H1 (cell line): ENCODE data around the gene LIF. TPM values are rescaled to one million over a fixed set of nuclear protein-coding genes. Genes with fewer than 3 reads are reported as not detected.

ENCODE experiments used
- KDM1A ChIP-seq: fragments of 200-600, 300-600 bp; sonication (generic); IDR thresholded peaks from 2 replicates; pipeline ENCODE4 v1.7.1; 2016; ENCODE audit warnings: mild to moderate bottlenecking, low read length, borderline replicate concordance
- POLR2AphosphoS5 ChIP-seq: IDR thresholded peaks from 2 replicates; pipeline ENCODE4 v1.6.1; 2011; ENCODE audit warnings: low read depth, low read length
- SAP30 ChIP-seq: fragments of 300-600 bp; sonication (generic); IDR thresholded peaks from 2 replicates; pipeline ENCODE4 v1.7.1; 2012; ENCODE audit warnings: low read length, moderate library complexity, mild to moderate bottlenecking, inconsistent platforms; ENCODE audit not compliant: insufficient read depth, insufficient replicate concordance
- polyA plus RNA-seq, 7 experiments: library from polyadenylated mRNA; depleted of rRNA in 3 of 7; stranded (reverse) in 5 of 7; unstranded in 2 of 7; fragments of >200 nt in 5 of 7; fragments of 200-250 nt in 2 of 7; gene quantifications; 1 replicate in 5 of 7; 2 replicates in 1 of 7; 4 replicates in 1 of 7; pipeline versions ENCODE4 v1.2.1 to v1.2.3, GENCODE V29; 2011 to 2013; ENCODE audit warnings: missing spikeins in 2 of 7, mixed read lengths in 2 of 7
- total RNA-seq: library from RNA; stranded (reverse); fragmentation: NEBNext Ultra II Directional; extraction: Animal tissue kit (Norgen Biotek cat#: 25700); gene quantifications from 2 replicates; pipeline ENCODE4 v1.2.1, GENCODE V29; 2021
- TF ChIP-seq, protein P1 (sequence below), 3 experiments: IDR thresholded peaks; 1 replicate in 2 of 3; 2 replicates in 1 of 3; pipeline versions ENCODE4 v1.5.1 to v1.6.1; 2011; ENCODE audit warnings: low read length in 3 of 3, mild to moderate bottlenecking in 3 of 3, inconsistent platforms in 2 of 3, low read depth in 1 of 3, moderate library complexity in 1 of 3; ENCODE audit not compliant: insufficient read depth in 1 of 3; ENCODE audit errors: control extremely low read depth in 1 of 3

Gene LIF
- total and polyA plus RNA-seq, 2 of the 8 experiments (the other 6 are each of a cell fraction or from before 2014, with no cell fraction given) = 3.3 to 3.5 TPM

DNA sequence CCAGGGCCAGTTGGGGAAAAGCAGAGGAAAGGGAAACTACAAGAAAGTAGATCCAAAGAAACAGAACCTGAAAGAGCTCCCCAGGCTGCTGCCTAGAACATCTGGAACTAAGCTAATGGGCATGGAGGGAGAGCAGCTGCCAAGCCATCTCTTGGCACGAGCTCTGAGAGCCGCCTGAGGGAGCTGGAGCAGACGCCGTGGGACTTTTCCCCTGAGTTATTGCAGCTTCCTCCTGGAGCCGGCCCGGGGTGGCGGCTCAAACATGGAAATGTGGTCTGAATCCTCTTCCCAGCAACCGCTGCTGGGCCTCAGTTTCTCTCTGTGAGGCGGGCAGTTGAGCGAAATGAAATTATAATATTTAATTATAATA, 41.8 kb downstream of the LIF start (continued):
- TF ChIP-seq POLR2AphosphoS5 (no peak), KDM1A (no peak), SAP30 (no peak)
- TF ChIP-seq, protein P1, sequence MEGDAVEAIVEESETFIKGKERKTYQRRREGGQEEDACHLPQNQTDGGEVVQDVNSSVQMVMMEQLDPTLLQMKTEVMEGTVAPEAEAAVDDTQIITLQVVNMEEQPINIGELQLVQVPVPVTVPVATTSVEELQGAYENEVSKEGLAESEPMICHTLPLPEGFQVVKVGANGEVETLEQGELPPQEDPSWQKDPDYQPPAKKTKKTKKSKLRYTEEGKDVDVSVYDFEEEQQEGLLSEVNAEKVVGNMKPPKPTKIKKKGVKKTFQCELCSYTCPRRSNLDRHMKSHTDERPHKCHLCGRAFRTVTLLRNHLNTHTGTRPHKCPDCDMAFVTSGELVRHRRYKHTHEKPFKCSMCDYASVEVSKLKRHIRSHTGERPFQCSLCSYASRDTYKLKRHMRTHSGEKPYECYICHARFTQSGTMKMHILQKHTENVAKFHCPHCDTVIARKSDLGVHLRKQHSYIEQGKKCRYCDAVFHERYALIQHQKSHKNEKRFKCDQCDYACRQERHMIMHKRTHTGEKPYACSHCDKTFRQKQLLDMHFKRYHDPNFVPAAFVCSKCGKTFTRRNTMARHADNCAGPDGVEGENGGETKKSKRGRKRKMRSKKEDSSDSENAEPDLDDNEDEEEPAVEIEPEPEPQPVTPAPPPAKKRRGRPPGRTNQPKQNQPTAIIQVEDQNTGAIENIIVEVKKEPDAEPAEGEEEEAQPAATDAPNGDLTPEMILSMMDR (IDR thresholded peaks at IDR 0.05; ENCODE audit: control extremely low read depth in 1 of 3, insufficient read depth in 1 of 3, low read depth in 1 of 3, low read length in 3 of 3) = no peak
- TF ChIP-seq, all 59 proteins: peak for 0
